Breast epithelium (tissue), 4 donors: ENCODE measurements around the gene ALS2CL. TPM values are rescaled to one million over a fixed set of nuclear protein-coding genes. Genes with fewer than 3 reads are reported as not detected.

Experiments used
- DNase-seq, 2 donors: peaks; one replicate each; pipeline ENCODE4 v3.0.0-alpha.2; 2019; ENCODE audit warnings: low spot score in 2 of 2
- H3K27ac ChIP-seq, 2 donors: fragments of 200-600 bp; sonication (generic) in 1 of 2; one replicate each; pipeline ENCODE4 v1.5.1; 2016 to 2019; ENCODE audit warnings: mild to moderate bottlenecking in 1 of 2
- H3K27me3 ChIP-seq, 2 donors: fragments of 200-600 bp; sonication (generic) in 1 of 2; one replicate each; pipeline versions ENCODE4 v1.5.1 to v1.6.0; 2017 to 2019; ENCODE audit warnings: control low read depth in 1 of 2, mild to moderate bottlenecking in 1 of 2
- H3K36me3 ChIP-seq: fragments of 200-600 bp; one replicate; pipeline ENCODE4 v1.5.1; 2019
- H3K4me1 ChIP-seq, 2 donors: fragments of 200-600 bp; sonication (generic); one replicate each; pipeline ENCODE4 v1.5.1; 2016 to 2019; ENCODE audit warnings: control low read depth in 1 of 2
- H3K4me3 ChIP-seq, 3 donors: fragments of 200-600 bp; sonication (generic); 1 replicate in 2 of 3; 2 replicates in 1 of 3; pipeline ENCODE4 v1.5.1; 2016 to 2019; ENCODE audit warnings: mild to moderate bottlenecking in 3 of 3, moderate library complexity in 2 of 3
- H3K9me3 ChIP-seq, 2 donors: fragments of 200-600 bp; sonication (generic) in 1 of 2; one replicate each; pipeline ENCODE4 v1.5.1; 2016 to 2019; ENCODE audit warnings: control low read depth in 1 of 2
- POLR2A ChIP-seq: fragments of 450-650 bp; IDR thresholded peaks from one replicate; pipeline ENCODE4 v1.6.1; 2016; ENCODE audit warnings: antibody characterized with exemption, mild to moderate bottlenecking, moderate library complexity
- POLR2AphosphoS5 ChIP-seq, 3 donors: sonication (generic); formaldehyde crosslinking; IDR thresholded peaks; one replicate each; pipeline ENCODE4 v1.6.1; 2017; ENCODE audit warnings: antibody characterized with exemption in 3 of 3
- intact Hi-C: fragments of 100-400 bp; cut with DNase I; formaldehyde crosslinking; loops from one replicate; pipeline ENCODE4 v1.15.1; 2023; ENCODE audit warnings: low total_unique reads
- total RNA-seq, 3 donors: library from RNA; depleted of rRNA; stranded (reverse); fragments of >200 nt; gene quantifications; one replicate each; pipeline ENCODE4 v1.1.0, GENCODE V29; 2016
- TF ChIP-seq, protein P1 (sequence below), 3 donors: fragments of 450-650 bp; IDR thresholded peaks; one replicate each; pipeline ENCODE4 v1.5.1; 2016 to 2017; ENCODE audit warnings: antibody characterized with exemption in 3 of 3, mild to moderate bottlenecking in 3 of 3, moderate library complexity in 3 of 3

Gene ALS2CL
- total RNA-seq, 3 donors from 2014 or later: 6.7 to 22.9 (median 20.6) TPM

DNA sequence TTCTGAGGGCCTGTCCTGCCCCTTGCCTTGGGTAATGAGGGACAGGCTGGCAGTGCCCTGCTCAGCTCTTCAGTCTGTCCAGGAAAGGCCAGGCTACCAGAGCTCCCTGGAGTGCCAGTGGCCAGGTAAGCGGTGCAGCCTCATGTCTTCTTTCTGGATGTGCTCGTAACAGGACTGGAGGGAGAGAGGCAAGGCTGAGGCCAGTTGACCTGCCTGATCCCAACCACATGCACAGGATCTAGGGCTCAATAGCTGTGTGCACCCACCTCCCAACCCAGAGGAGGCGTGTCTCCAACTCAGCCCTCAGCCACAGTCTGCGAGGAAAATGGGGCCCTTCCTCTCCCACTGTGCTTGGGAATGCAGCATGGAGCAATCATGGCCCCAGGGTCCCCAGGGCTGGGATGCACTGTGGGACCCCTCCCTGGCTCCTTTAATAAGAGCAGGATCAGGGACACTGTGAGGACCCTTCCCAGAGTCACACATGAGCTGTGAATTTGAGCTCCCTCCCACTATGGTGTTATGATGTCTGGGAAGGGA lies 22.5 kb downstream of the ALS2CL start:
- no peak overlapping the region for H3K4me3 ChIP-seq
- no peaks in the 10 kb centered on the region for H3K27me3 ChIP-seq
- H3K4me1 ChIP-seq: no peaks in the 10 kb centered on the region
- TF ChIP-seq, protein P1, sequence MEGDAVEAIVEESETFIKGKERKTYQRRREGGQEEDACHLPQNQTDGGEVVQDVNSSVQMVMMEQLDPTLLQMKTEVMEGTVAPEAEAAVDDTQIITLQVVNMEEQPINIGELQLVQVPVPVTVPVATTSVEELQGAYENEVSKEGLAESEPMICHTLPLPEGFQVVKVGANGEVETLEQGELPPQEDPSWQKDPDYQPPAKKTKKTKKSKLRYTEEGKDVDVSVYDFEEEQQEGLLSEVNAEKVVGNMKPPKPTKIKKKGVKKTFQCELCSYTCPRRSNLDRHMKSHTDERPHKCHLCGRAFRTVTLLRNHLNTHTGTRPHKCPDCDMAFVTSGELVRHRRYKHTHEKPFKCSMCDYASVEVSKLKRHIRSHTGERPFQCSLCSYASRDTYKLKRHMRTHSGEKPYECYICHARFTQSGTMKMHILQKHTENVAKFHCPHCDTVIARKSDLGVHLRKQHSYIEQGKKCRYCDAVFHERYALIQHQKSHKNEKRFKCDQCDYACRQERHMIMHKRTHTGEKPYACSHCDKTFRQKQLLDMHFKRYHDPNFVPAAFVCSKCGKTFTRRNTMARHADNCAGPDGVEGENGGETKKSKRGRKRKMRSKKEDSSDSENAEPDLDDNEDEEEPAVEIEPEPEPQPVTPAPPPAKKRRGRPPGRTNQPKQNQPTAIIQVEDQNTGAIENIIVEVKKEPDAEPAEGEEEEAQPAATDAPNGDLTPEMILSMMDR (IDR thresholded peaks at IDR 0.05): no peak
- TF ChIP-seq POLR2AphosphoS5 (IDR thresholded peaks at IDR 0.05): no peak
- no peak for TF ChIP-seq POLR2A
- intact Hi-C loops: no loop called here
- no peak overlapping the region for H3K27ac ChIP-seq
- H3K9me3 ChIP-seq: no peaks in the 10 kb centered on the region
- peak in 1 of 2 donors; percentile 45 for DNase-seq
- no peaks in the 10 kb centered on the region for H3K36me3 ChIP-seq

DNA sequence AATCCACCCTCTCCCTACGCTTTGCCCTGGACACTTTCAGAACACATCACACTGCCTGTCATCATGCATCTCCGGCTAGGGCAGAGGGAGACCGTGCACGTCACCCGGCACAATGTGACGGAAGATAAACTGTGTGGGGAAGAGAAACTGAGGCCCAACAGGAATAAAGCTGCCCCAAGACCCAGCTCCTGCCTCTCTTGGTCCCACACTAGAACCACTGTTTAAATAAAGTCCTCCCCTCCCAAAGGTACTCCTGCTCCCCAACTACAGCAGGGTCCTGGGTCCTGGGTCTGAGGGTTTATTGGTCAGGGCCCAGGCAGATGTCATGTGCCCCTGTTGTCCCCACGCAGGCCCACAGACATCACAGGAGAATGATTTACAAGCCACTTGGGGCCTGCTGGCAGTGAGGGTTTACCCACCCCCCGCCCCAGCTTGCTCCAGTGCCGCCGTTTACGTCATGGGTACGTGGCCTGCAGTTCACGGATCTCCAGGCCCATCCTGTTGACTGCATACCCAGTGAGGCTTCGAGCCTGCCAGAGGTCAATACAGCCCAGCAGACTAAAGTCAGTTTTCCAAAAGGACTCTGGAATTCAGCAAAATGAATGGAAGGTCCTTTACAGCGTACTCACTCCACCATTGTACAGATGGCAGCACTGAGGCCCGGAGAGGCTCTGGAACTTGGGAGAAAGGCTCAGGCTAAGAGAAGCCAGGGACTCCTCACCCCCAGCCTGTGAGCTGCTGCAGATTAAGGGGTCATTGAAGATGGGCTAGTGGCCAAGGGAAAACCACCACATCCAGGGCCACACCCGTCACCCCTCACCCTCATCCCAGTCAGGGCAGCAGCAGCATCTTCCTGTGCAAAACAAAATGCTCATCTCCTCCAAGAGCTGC lies 23.2 kb downstream of the ALS2CL start:
- Histone ChIP-seq H3K9me3 (no peaks in the 10 kb centered on the region), H3K4me3 (no peak overlapping the region), H3K36me3 (no peaks in the 10 kb centered on the region), H3K4me1 (no peaks in the 10 kb centered on the region), H3K27ac (no peak overlapping the region), H3K27me3 (no peaks in the 10 kb centered on the region)
- no peak for TF ChIP-seq POLR2A
- TF ChIP-seq POLR2AphosphoS5 (IDR thresholded peaks at IDR 0.05): no peak
- TF ChIP-seq, protein P1 (IDR thresholded peaks at IDR 0.05): no peak
- DNase-seq: peak in 1 of 2 donors; percentile 7
- intact Hi-C loops: no loop called here

DNA sequence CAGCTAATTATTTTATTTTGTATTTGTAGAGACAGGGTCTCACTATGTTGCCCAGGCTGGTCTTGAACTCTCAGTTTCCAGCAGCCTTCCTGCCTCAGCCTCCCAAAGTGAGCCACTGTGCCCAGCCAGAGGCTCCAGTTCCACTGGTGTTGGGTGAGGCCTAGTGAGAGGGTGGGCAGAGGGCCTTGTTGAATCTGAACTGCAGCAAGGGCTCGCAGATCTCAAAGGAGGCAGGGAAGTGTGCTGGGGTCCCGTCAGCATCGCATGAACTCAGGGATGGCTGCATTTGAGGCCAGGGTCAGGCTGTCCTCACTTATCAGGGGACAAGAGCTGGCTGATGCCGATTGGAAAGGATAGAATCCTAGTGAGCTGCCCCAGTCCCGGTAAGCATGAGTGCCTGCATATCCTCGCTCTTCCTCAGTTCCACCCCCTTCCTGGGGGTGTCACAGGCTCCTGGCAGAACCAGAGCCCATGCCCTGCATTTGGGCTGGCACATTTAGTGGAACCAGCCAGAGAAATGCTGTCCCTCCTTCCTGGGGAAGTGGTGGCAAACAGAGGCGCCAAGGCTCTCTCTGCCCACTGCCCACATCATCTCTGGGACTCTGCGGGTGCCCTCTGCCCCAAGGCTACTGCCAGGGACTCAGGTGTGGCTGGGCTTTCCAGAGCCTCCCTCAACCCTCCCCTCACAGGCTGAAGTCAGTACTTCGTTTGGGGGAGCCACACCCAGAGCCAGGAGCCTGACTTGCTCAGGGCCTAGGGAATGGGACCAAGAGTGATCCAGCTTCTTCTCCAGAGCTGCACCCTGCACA lies 24.1 kb downstream of the ALS2CL start:
- Histone ChIP-seq H3K27me3 (no peaks in the 10 kb centered on the region), H3K27ac (no peak overlapping the region), H3K36me3 (no peaks in the 10 kb centered on the region), H3K4me1 (no peaks in the 10 kb centered on the region), H3K4me3 (no peak overlapping the region), H3K9me3 (no peaks in the 10 kb centered on the region)
- peak in 1 of 2 donors; percentile 45 for DNase-seq
- intact Hi-C loops: no loop called here
- TF ChIP-seq POLR2AphosphoS5 (IDR thresholded peaks at IDR 0.05) (no peak), POLR2A (no peak)
- TF ChIP-seq, protein P1 (IDR thresholded peaks at IDR 0.05): no peak

DNA sequence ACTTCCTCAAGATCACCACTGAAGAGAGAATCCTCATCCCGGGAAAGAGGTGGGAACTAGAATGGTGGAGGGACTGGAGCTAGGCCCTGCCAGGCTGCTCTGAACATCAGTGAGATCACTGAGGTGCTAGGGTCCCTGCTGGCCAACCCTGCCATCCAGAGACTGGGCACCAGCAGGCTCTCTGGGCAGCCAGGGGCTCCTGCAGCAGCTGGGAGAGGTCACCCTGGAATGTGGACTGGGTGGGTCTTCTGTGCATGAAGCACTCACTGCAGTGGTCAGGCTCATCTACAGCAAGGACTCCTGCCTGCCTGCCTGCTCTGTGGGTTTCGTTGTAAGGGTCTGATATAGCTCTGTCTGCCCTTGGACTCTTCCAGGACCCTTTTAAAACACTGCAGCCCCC lies 24.9 kb downstream of the ALS2CL start:
- DNase-seq: peak in 1 of 2 donors; percentile 34
- H3K4me1 ChIP-seq: no peaks in the 10 kb centered on the region
- H3K9me3 ChIP-seq: no peaks in the 10 kb centered on the region
- no peaks in the 10 kb centered on the region for H3K27me3 ChIP-seq
- no peak overlapping the region for H3K27ac ChIP-seq
- intact Hi-C loops: no loop called here
- no peak overlapping the region for H3K4me3 ChIP-seq
- no peaks in the 10 kb centered on the region for H3K36me3 ChIP-seq
- no peak for TF ChIP-seq POLR2AphosphoS5 (IDR thresholded peaks at IDR 0.05)
- no peak for TF ChIP-seq POLR2A
- TF ChIP-seq, protein P1 (IDR thresholded peaks at IDR 0.05): no peak
